Hematopoietic multipotent progenitor cell treated with erythropoietin and hydrocortisone succinate and interleukin-3 and kit ligand, for 17 days (in vitro differentiated cells): ENCODE measurements around the gene KCNT2.
"Not testable (repeated sequence)": the region's sequence is repeated elsewhere in the genome, so short reads cannot be mapped to it uniquely, and the experiment has no call there.

Experiments
- DNase-seq: peaks from one replicate; pipeline ENCODE4 v3.0.0-alpha.2; 2015; ENCODE audit warnings: low spot score

KCNT2 gene

GRCh38 chr1:196312739-196313138 lies 295.5 kb downstream of the KCNT2 start:
- DNase-seq, result no peak

- DNase-seq, result no peak
These were observed 298.9 kb downstream of the KCNT2 start for GRCh38 chr1:196309386-196309785.

- DNase-seq, result no peak
These were observed 300.1 kb downstream of the KCNT2 start for GRCh38 chr1:196308176-196308575.

GRCh38 chr1:196306421-196306820 lies 301.8 kb downstream of the KCNT2 start:
- no peak for DNase-seq

- no peak for DNase-seq
These were observed 303.0 kb downstream of the KCNT2 start for GRCh38 chr1:196305216-196305615.

- no peak for DNase-seq
These were observed 305.3 kb downstream of the KCNT2 start for GRCh38 chr1:196302981-196303380.

GRCh38 chr1:196302420-196302819 lies 305.8 kb downstream of the KCNT2 start:
- no peak for DNase-seq

GRCh38 chr1:196295766-196296165 lies 312.5 kb downstream of the KCNT2 start:
- no peak for DNase-seq

- no peak for DNase-seq
These were observed 329.4 kb downstream of the KCNT2 start for GRCh38 chr1:196278816-196279215.

- DNase-seq, result no peak
These were observed 330.4 kb downstream of the KCNT2 start for GRCh38 chr1:196277860-196278259.

GRCh38 chr1:196271212-196271947 lies 336.9 kb downstream of the KCNT2 start:
- DNase-seq, result no peak

- not testable (repeated sequence) for DNase-seq
These were observed 345.2 kb downstream of the KCNT2 start for GRCh38 chr1:196263086-196263485.

GRCh38 chr1:196260270-196260669 lies 348.0 kb downstream of the KCNT2 start:
- DNase-seq, result no peak

GRCh38 chr1:196259316-196259715 lies 348.9 kb downstream of the KCNT2 start:
- DNase-seq, result no peak

GRCh38 chr1:196255762-196256161 lies 352.5 kb downstream of the KCNT2 start:
- no peak for DNase-seq

- no peak for DNase-seq
These were observed 378.7 kb downstream of the KCNT2 start for GRCh38 chr1:196229546-196229945.

GRCh38 chr1:196214866-196215265 lies 393.4 kb downstream of the KCNT2 start:
- DNase-seq, result no peak

GRCh38 chr1:196209983-196210382 lies 398.3 kb downstream of the KCNT2 start:
- DNase-seq, result no peak

GRCh38 chr1:196209265-196209664 lies 399.0 kb downstream of the KCNT2 start:
- no peak for DNase-seq

GRCh38 chr1:196207612-196208217 lies 400.5 kb downstream of the KCNT2 start:
- DNase-seq, result no peak

GRCh38 chr1:196205882-196206281 lies 402.4 kb downstream of the KCNT2 start:
- no peak for DNase-seq

GRCh38 chr1:196196486-196196885 lies 411.8 kb downstream of the KCNT2 start:
- no peak for DNase-seq

GRCh38 chr1:196193896-196194559 lies 414.2 kb downstream of the KCNT2 start:
- DNase-seq, result no peak
